Smooth muscle cell (in vitro differentiated cells): ENCODE data around the gene SV2B. TPM values are rescaled to one million over a fixed set of nuclear protein-coding genes. Genes with fewer than 3 reads are reported as not detected.

ENCODE experiments used
- DNase-seq: peaks from one replicate; lab custom pipeline; 2025; ENCODE audit not compliant: unreplicated experiment; lab: John Stamatoyannopoulos, UW
- H2AFZ ChIP-seq: fragments of 200-600 bp; sonication (generic); 2 replicates; pipeline ENCODE4 v1.6.0; 2016; ENCODE audit warnings: antibody characterized with exemption, low read depth, mild to moderate bottlenecking
- H3F3A ChIP-seq: fragments of 200-600 bp; sonication (generic); 2 replicates; pipeline ENCODE4 v1.6.0; 2017; ENCODE audit warnings: antibody characterized with exemption, low read depth
- H3K27ac ChIP-seq: fragments of 200-600 bp; sonication (generic); 2 replicates; pipeline ENCODE4 v1.5.1; 2016; ENCODE audit warnings: low read depth, mild to moderate bottlenecking
- H3K27me3 ChIP-seq: fragments of 200-600 bp; sonication (generic); 2 replicates; pipeline ENCODE4 v1.6.1; 2016; ENCODE audit warnings: low read depth, mild to moderate bottlenecking
- H3K36me3 ChIP-seq: fragments of 200-600 bp; sonication (generic); 2 replicates; pipeline ENCODE4 v1.5.1; 2016; ENCODE audit warnings: low read depth
- H3K4me1 ChIP-seq: fragments of 200-600 bp; sonication (generic); 2 replicates; pipeline ENCODE4 v1.5.1; 2016; ENCODE audit warnings: low read depth
- H3K4me2 ChIP-seq: fragments of 200-600 bp; sonication (generic); 2 replicates; pipeline ENCODE4 v1.6.0; 2016; ENCODE audit warnings: mild to moderate bottlenecking
- H3K4me3 ChIP-seq: fragments of 200-600 bp; sonication (generic); 2 replicates; pipeline ENCODE4 v1.5.1; 2016; ENCODE audit warnings: mild to moderate bottlenecking
- H3K79me2 ChIP-seq: fragments of 200-600 bp; sonication (generic); 2 replicates; pipeline ENCODE4 v1.6.0; 2016; ENCODE audit warnings: low read depth, mild to moderate bottlenecking
- H3K9ac ChIP-seq: fragments of 200-600 bp; sonication (generic); 2 replicates; pipeline ENCODE4 v1.6.0; 2016; ENCODE audit warnings: low read depth
- H3K9me3 ChIP-seq: fragments of 200-600 bp; sonication (generic); replicated peaks from 2 replicates; pipeline ENCODE4 v1.5.1; 2016; ENCODE audit warnings: low read depth
- H4K20me1 ChIP-seq: fragments of 200-600 bp; sonication (generic); 2 replicates; pipeline ENCODE4 v1.6.0; 2016; ENCODE audit warnings: low read depth
- WGBS: methylation state at CpG from one replicate; pipeline ENCODE4 v1.1.7; 2016; ENCODE audit warnings: low lambda C conversion rate; 5-methylcytosine and 5-hydroxymethylcytosine counted together
- polyA plus RNA-seq: library from polyadenylated mRNA; unstranded; fragments of >200 nt; fragmentation: Nextera tagmentation; extraction: Ambion mirVana; gene quantifications from 2 replicates; pipeline ENCODE4 v1.2.1, GENCODE V29; 2016
- total RNA-seq: library from RNA; depleted of rRNA; stranded (reverse); fragments of >200 nt; gene quantifications from 2 replicates; pipeline ENCODE4 v1.2.3, GENCODE V29; 2014
- TF ChIP-seq, protein P1 (sequence below): fragments of 200-600 bp; sonication (generic); IDR thresholded peaks from 2 replicates; pipeline ENCODE4 v1.5.1; 2017; ENCODE audit warnings: borderline replicate concordance, mild to moderate bottlenecking, antibody characterized with exemption; ENCODE audit not compliant: insufficient read depth, poor library complexity, severe bottlenecking

The SV2B gene
- total and polyA plus RNA-seq, 2 experiments from 2014 or later: not detected

- WGBS: 92% methylated on average over 7 of the region's 7 CpGs
Observed at GRCh38 chr15:91125162-91125561, 25.1 kb downstream of the SV2B start.

GRCh38 chr15:91126080-91126479 lies 26.0 kb downstream of the SV2B start:
- H3K27ac ChIP-seq: no peak overlapping the region
- no peaks in the 10 kb centered on the region for H3K9me3 ChIP-seq
- H3F3A ChIP-seq: no peaks in the 10 kb centered on the region
- no peak for DNase-seq
- peaks cover 3% of the 10 kb centered on the region for H3K4me1 ChIP-seq
- H4K20me1 ChIP-seq: no peaks in the 10 kb centered on the region
- TF ChIP-seq, protein P1, sequence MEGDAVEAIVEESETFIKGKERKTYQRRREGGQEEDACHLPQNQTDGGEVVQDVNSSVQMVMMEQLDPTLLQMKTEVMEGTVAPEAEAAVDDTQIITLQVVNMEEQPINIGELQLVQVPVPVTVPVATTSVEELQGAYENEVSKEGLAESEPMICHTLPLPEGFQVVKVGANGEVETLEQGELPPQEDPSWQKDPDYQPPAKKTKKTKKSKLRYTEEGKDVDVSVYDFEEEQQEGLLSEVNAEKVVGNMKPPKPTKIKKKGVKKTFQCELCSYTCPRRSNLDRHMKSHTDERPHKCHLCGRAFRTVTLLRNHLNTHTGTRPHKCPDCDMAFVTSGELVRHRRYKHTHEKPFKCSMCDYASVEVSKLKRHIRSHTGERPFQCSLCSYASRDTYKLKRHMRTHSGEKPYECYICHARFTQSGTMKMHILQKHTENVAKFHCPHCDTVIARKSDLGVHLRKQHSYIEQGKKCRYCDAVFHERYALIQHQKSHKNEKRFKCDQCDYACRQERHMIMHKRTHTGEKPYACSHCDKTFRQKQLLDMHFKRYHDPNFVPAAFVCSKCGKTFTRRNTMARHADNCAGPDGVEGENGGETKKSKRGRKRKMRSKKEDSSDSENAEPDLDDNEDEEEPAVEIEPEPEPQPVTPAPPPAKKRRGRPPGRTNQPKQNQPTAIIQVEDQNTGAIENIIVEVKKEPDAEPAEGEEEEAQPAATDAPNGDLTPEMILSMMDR: no peak
- no peaks in the 10 kb centered on the region for H3K36me3 ChIP-seq
- H2AFZ ChIP-seq: no peak overlapping the region
- no peaks in the 10 kb centered on the region for H3K79me2 ChIP-seq
- peaks cover 3% of the 10 kb centered on the region for H3K27me3 ChIP-seq
- no peak overlapping the region for H3K9ac ChIP-seq
- H3K4me3 ChIP-seq: no peak overlapping the region
- H3K4me2 ChIP-seq: no peak overlapping the region

More at GRCh38 chr15:91125162-91125561, 25.1 kb downstream of the SV2B start:
- H3K4me2 ChIP-seq: no peak overlapping the region
- H3K9ac ChIP-seq: no peak overlapping the region
- H3K79me2 ChIP-seq: no peaks in the 10 kb centered on the region
- DNase-seq: no peak
- H3F3A ChIP-seq: no peaks in the 10 kb centered on the region
- H3K27ac ChIP-seq: no peak overlapping the region
- no peak overlapping the region for H2AFZ ChIP-seq
- peaks cover 3% of the 10 kb centered on the region for H3K4me1 ChIP-seq
- no peaks in the 10 kb centered on the region for H3K36me3 ChIP-seq
- H4K20me1 ChIP-seq: no peaks in the 10 kb centered on the region
- no peaks in the 10 kb centered on the region for H3K9me3 ChIP-seq
- H3K27me3 ChIP-seq: peaks cover 3% of the 10 kb centered on the region
- TF ChIP-seq, protein P1: no peak
- H3K4me3 ChIP-seq: no peak overlapping the region

DNA sequence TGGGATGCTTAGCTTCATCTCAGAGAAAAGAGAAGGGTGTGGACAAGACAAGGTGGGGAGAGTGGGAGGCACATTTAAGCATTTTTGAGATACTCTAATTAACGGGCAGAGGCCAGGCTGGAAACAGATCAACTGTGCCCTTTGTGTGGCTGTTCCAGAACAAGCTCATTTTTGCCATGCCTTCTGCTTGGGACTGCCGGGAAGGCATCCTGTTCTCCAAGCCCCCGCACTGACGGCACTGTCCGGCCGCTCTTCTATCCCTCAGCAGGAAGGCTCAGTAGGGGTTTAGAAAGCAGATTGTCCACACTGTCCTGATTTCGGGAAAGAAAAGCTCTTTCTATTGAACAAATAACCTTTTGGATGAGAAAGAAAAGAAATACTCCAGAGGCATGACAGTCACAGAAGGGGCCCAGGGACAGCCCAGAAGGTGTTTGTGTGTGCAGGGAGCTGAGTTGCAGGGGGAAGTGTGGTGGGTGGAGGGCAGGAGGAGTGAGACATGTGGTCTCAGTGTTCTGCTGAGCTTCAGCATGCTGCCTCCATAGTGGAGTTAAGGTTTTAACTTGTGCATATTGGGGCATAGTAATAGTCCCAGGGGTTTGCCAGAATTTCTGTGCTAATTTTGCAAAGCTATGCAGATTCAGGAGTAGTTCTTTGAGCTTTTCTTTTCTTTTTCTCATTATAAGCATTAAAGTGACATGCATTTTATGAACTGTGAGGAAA lies 27.3 kb downstream of the SV2B start:
- Histone ChIP-seq H3K9ac (no peak overlapping the region), H3F3A (no peaks in the 10 kb centered on the region), H3K4me2 (no peak overlapping the region), H3K27ac (no peak overlapping the region), H2AFZ (no peak overlapping the region), H3K27me3 (peaks cover 3% of the 10 kb centered on the region), H3K36me3 (no peaks in the 10 kb centered on the region), H4K20me1 (no peaks in the 10 kb centered on the region), H3K4me1 (peaks cover 3% of the 10 kb centered on the region), H3K4me3 (no peak overlapping the region), H3K9me3 (no peaks in the 10 kb centered on the region), H3K79me2 (no peaks in the 10 kb centered on the region)
- no peak for DNase-seq
- TF ChIP-seq, protein P1: no peak
- 71% methylated on average over 7 of the region's 7 CpGs for WGBS

- DNase-seq: no peak
Observed at GRCh38 chr15:91128016-91128415, 28.0 kb downstream of the SV2B start.

More at GRCh38 chr15:91128016-91128415, 28.0 kb downstream of the SV2B start:
- Histone ChIP-seq H3F3A (no peaks in the 10 kb centered on the region), H3K36me3 (no peaks in the 10 kb centered on the region), H3K79me2 (no peaks in the 10 kb centered on the region), H3K4me1 (peaks cover 3% of the 10 kb centered on the region), H3K9ac (no peak overlapping the region), H3K9me3 (no peaks in the 10 kb centered on the region), H3K27ac (no peak overlapping the region), H3K4me2 (no peak overlapping the region), H4K20me1 (no peaks in the 10 kb centered on the region), H3K4me3 (no peak overlapping the region), H2AFZ (no peak overlapping the region), H3K27me3 (peaks cover 3% of the 10 kb centered on the region)
- TF ChIP-seq, protein P1: no peak
- WGBS: 62% methylated on average over 4 of the region's 4 CpGs
